Measurements from ENCODE around the gene TAGAP. TPM values are rescaled to one million over a fixed set of nuclear protein-coding genes. Genes with fewer than 3 reads are reported as not detected.

The TAGAP gene
- polyA plus RNA-seq, 1 of the 3 experiments (the other 2 are of a cell fraction) = not detected

- Histone ChIP-seq H3K4me2 (no peak overlapping the region), H2AFZ (ENCODE audit: low read depth) (no peak overlapping the region), H3K9ac (no peak overlapping the region), H4K20me1 (ENCODE audit: insufficient read depth) (no peaks in the 10 kb centered on the region), H3K36me3 (replicated peaks in 1 of 2; ENCODE audit: control insufficient read depth in 1 of 2, insufficient read depth in 2 of 2, low read length in 1 of 2) (no peaks in the 10 kb centered on the region), H3K4me1 (ENCODE audit: control insufficient read depth in 1 of 2, insufficient read depth in 2 of 2, low read depth in 1 of 2, low read length in 1 of 2) (peaks cover 0 to 2% of the 10 kb centered on the region in 2 experiments; a peak in 1 of 4 replicates), H3F3A (replicated peaks; ENCODE audit: insufficient read depth) (no peaks in the 10 kb centered on the region), H3K27ac (ENCODE audit: low read depth in 2 of 2, low read length in 1 of 2) (no peak overlapping the region), H3K4me3 (ENCODE audit: low read depth in 2 of 2, low read length in 1 of 2) (no peak overlapping the region), H3K9me2 (no peaks in the 10 kb centered on the region), H3K79me2 (ENCODE audit: insufficient read depth) (no peaks in the 10 kb centered on the region), H3K9me3 (no peaks in the 10 kb centered on the region), H3K27me3 (ENCODE audit: insufficient read depth) (peaks cover 53% of the 10 kb centered on the region)
- 35% methylated on average over 7 of the region's 7 CpGs for WGBS (ENCODE audit: low lambda C conversion rate)
- TF ChIP-seq RFX5 (IDR thresholded peaks at IDR 0.05; ENCODE audit: low read length) (no peak), YY1 (IDR thresholded peaks at IDR 0.05; ENCODE audit: low read depth) (no peak), TAF1 (IDR thresholded peaks at IDR 0.05; ENCODE audit: borderline replicate concordance, low read depth, low read length) (no peak), FOSL2 (IDR thresholded peaks at IDR 0.05; ENCODE audit: borderline replicate concordance, low read depth) (no peak), USF2 (IDR thresholded peaks at IDR 0.05; ENCODE audit: borderline replicate concordance, low read depth, low read length) (no peak), IRF3 (IDR thresholded peaks at IDR 0.05; ENCODE audit: low read depth, low read length) (no peak), RXRA (IDR thresholded peaks at IDR 0.05; ENCODE audit: borderline replicate concordance, low read depth) (no peak)
- ChIA-PET CTCF (interaction anchor here (0.8 to 10.7 kb wide), 9 partner anchors 8 to 91 kb away, joined by 3 to 152 read pairs (median 4); no protein-coding TSS in a partner anchor), POLR2A (no interaction called here)
- no peak for DNase-seq
Measured at GRCh38 chr6:159043947-159044346, 844 bp downstream of the TAGAP start.

GRCh38 chr6:159043251-159043650 is 1.5 kb downstream of the TAGAP start:
- Histone ChIP-seq H3K36me3 (replicated peaks in 1 of 2; ENCODE audit: control insufficient read depth in 1 of 2, insufficient read depth in 2 of 2, low read length in 1 of 2) (no peaks in the 10 kb centered on the region), H3K4me3 (ENCODE audit: low read depth in 2 of 2, low read length in 1 of 2) (no peak overlapping the region), H3F3A (replicated peaks; ENCODE audit: insufficient read depth) (no peaks in the 10 kb centered on the region), H3K27me3 (ENCODE audit: insufficient read depth) (peaks cover 46% of the 10 kb centered on the region), H3K4me1 (ENCODE audit: control insufficient read depth in 1 of 2, insufficient read depth in 2 of 2, low read depth in 1 of 2, low read length in 1 of 2) (peaks cover 0 to 2% of the 10 kb centered on the region in 2 experiments; a peak in 1 of 4 replicates), H3K79me2 (ENCODE audit: insufficient read depth) (no peaks in the 10 kb centered on the region), H2AFZ (ENCODE audit: low read depth) (no peak overlapping the region), H4K20me1 (ENCODE audit: insufficient read depth) (no peaks in the 10 kb centered on the region), H3K9me3 (no peaks in the 10 kb centered on the region), H3K9ac (no peak overlapping the region), H3K27ac (ENCODE audit: low read depth in 2 of 2, low read length in 1 of 2) (no peak overlapping the region), H3K4me2 (no peak overlapping the region), H3K9me2 (no peaks in the 10 kb centered on the region)
- DNase-seq = no peak
- CTCF ChIA-PET = interaction anchor here (0.6 to 10.7 kb wide), 30 partner anchors 9 to 612 kb away, joined by 3 to 152 read pairs (median 4); no protein-coding TSS in a partner anchor
- WGBS (ENCODE audit: low lambda C conversion rate) = 54% methylated on average over 6 of the region's 6 CpGs
- POLR2A ChIA-PET = no interaction called here
- no peak for TF ChIP-seq ZBTB33 (IDR thresholded peaks at IDR 0.05; ENCODE audit: borderline replicate concordance, low read depth)
- TF ChIP-seq TEAD4 (IDR thresholded peaks at IDR 0.05; ENCODE audit: borderline replicate concordance, insufficient read depth) = no peak
- no peak for TF ChIP-seq IRF3 (IDR thresholded peaks at IDR 0.05; ENCODE audit: low read depth, low read length)
- TF ChIP-seq RFX5 (IDR thresholded peaks at IDR 0.05; ENCODE audit: low read length) = no peak
- no peak for TF ChIP-seq POLR2AphosphoS5 (IDR thresholded peaks at IDR 0.05; ENCODE audit: low read depth, low read length)
- no peak for TF ChIP-seq REST (IDR thresholded peaks at IDR 0.05; ENCODE audit: low read depth, low read length)
- TF ChIP-seq GATA2 (CRISPR knock-in tag; IDR thresholded peaks at IDR 0.05) = no peak
- no peak for TF ChIP-seq TCF12 (IDR thresholded peaks at IDR 0.05)
- no peak for TF ChIP-seq MXI1 (IDR thresholded peaks at IDR 0.05; ENCODE audit: low read depth, low read length)
- no peak for TF ChIP-seq PBX3 (IDR thresholded peaks at IDR 0.05)
- no peak for TF ChIP-seq ELF1 (IDR thresholded peaks at IDR 0.05)
- TF ChIP-seq FOXJ3 (CRISPR knock-in tag; IDR thresholded peaks at IDR 0.05) = no peak

All from SK-N-SH (cell line).